Adipocyte (in vitro differentiated cells): Measurements from ENCODE around the gene BTN3A1.

ENCODE experiments used
- DNase-seq: peaks from one replicate; pipeline ENCODE4 v3.0.0-alpha.2; 2015; ENCODE audit warnings: low read depth
- H3K27me3 ChIP-seq: replicated peaks from 2 replicates; pipeline ENCODE4 v1.7.0; 2013; ENCODE audit warnings: mild to moderate bottlenecking, low read length, moderate library complexity; ENCODE audit not compliant: control insufficient read depth, insufficient read depth
- H3K36me3 ChIP-seq: 2 replicates; pipeline ENCODE4 v1.7.0; 2013; ENCODE audit warnings: low read length, mild to moderate bottlenecking, moderate library complexity; ENCODE audit not compliant: control insufficient read depth, insufficient read depth, severe bottlenecking
- H3K4me1 ChIP-seq: 2 replicates; pipeline ENCODE4 v1.7.0; 2013; ENCODE audit warnings: mild to moderate bottlenecking, low read length, moderate library complexity; ENCODE audit not compliant: control insufficient read depth, insufficient read depth
- H3K4me3 ChIP-seq: 2 replicates; pipeline ENCODE4 v1.7.0; 2013; ENCODE audit warnings: mild to moderate bottlenecking, low read length, moderate library complexity
- H3K9ac ChIP-seq: 2 replicates; pipeline ENCODE4 v1.7.0; 2013; ENCODE audit warnings: mild to moderate bottlenecking, low read length, moderate library complexity
- H3K9me3 ChIP-seq: 2 replicates; pipeline ENCODE4 v1.7.0; 2013; ENCODE audit warnings: mild to moderate bottlenecking, low read length, moderate library complexity; ENCODE audit not compliant: control insufficient read depth

Gene BTN3A1

GRCh38 chr6:26464416-26465131 is 62.5 kb downstream of the BTN3A1 start:
- no peaks in the 10 kb centered on the region for H3K9me3 ChIP-seq
- no peaks in the 10 kb centered on the region for H3K27me3 ChIP-seq
- no peak overlapping the region for H3K4me3 ChIP-seq
- no peak overlapping the region for H3K9ac ChIP-seq
- peaks cover 81% of the 10 kb centered on the region for H3K36me3 ChIP-seq
- no peak for DNase-seq
- peaks cover 13% of the 10 kb centered on the region for H3K4me1 ChIP-seq
